Right renal pelvis (tissue), 4 donors: Measurements from ENCODE around the gene TIGD3. TPM values are rescaled to one million over a fixed set of nuclear protein-coding genes. Genes with fewer than 3 reads are reported as not detected.
A peak's percentile ranks its signal among the peaks of the same experiment; 100 is the strongest.

Experiments used
- DNase-seq, 4 donors: peaks; one replicate each; pipeline ENCODE4 v3.0.0-alpha.2; 2013; ENCODE audit warnings: low read depth in 4 of 4, low spot score in 3 of 4, missing footprints in 1 of 4
- polyA plus RNA-seq, 4 donors: library from polyadenylated mRNA; unstranded; fragments of 120-200 nt; gene quantifications; one replicate each; pipeline ENCODE4 v1.2.1, GENCODE V29; 2013; ENCODE audit not compliant: insufficient read length in 4 of 4

Gene TIGD3
- under 1 TPM; 0.63 to 0.80 (median 0.69) TPM for polyA plus RNA-seq

- peak; percentile 94 to 95 (median 94) for DNase-seq
Measured at GRCh38 chr11:65354265-65355012, at the start of gene TIGD3. TSS of gene TIGD3 (plus strand) at chr11:65354751. CDS start at chr11:65355809, 1,058 bp downstream.

- DNase-seq = no peak
Measured at GRCh38 chr11:65305501-65306268, 48.9 kb upstream of the TIGD3 start.

GRCh38 chr11:65307298-65308229 is 47.0 kb upstream of the TIGD3 start:
- DNase-seq = no peak

- no peak for DNase-seq
Measured at GRCh38 chr11:65308281-65308891, 46.2 kb upstream of the TIGD3 start.

DNA sequence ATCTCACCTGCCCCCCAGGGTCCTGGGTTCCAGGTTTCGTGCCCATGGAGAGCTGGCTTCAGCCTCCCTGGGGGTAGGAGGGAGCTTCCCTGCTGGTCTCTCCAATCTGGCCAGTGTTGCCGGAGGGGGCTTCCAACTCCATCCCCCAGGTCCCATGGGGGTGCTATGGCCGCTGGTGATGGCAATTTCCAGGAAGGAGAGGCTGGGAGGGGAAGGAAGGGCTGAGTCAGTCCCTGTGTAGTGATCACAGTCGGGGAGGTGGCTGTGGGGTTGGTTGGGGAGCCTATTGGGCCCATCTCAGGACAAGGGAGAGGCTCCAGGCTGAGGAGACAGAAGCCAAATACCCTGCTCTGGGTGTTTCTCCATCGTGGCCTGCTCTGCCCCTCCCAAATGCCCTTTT is 45.5 kb upstream of the TIGD3 start:
- no peak for DNase-seq

GRCh38 chr11:65310215-65310614 is 44.3 kb upstream of the TIGD3 start:
- no peak for DNase-seq

DNA sequence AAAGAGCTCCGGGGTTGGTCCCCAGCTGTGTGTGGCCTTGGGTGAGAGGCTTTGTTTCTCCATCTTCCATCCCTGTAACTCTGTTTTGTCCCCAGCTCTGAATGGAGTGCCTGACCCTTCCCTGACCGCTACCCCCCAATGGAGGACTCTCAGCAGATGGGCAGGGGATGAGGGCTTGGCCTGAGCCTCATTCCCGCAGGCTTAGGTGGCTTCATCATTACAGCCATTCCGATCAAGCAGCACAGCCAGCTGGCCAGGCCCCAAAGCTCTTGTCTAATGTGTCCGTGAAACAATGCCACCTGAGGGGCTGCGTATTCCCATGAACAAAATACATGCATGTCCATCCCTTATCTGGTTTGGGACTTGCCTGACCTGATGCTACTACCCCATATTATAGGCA is 43.8 kb upstream of the TIGD3 start:
- no peak for DNase-seq

GRCh38 chr11:65311170-65311678 is 43.3 kb upstream of the TIGD3 start:
- no peak for DNase-seq

DNA sequence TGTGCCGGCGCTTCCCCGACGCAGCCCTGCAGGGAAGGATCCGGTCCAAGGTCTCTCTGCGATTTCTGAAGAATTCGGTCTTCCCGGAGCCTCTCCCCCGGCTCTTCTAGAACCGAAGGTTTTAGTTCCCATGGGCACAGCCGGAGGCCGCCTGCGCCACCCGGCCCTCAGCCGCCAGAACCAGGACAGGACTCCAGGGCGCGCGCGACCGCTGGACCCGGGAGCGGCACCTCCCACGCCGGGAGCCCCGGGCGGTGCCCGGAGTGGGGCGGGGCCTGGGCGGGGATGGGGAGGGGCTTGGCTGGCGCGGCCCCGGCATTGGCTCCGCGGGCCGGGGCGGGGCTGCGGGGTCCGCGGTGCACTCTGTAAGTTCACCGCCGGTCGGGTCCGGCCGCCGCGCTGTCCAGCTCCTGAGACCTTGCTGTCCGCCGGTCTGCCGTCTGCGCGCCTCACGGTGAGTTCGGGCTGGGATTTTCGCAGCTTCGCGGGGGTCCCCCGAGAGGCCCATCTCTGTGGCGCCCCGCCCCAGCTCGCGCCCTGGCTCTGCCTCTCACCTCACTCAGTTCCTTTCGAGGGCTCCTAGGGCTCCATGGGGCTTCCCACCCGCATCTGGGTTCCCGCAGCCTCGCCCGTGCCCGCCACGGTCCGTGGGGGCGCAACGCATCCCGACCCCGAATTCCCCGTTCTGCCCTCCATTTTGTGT is 39.9 kb upstream of the TIGD3 start, which contains the start of gene CDC42EP2:
Gene CDC42EP2 (plus strand): TSS at position 366 of the 703 bp plus-strand sequence. CDS start 6,033 bp downstream, outside the sequence.
- DNase-seq = peak in 3 of 4 donors; percentile 74 to 82 (median 74)

GRCh38 chr11:65315204-65315865 is 39.2 kb upstream of the TIGD3 start:
- DNase-seq = peak in 3 of 4 donors; percentile 77 to 91 (median 82)

DNA sequence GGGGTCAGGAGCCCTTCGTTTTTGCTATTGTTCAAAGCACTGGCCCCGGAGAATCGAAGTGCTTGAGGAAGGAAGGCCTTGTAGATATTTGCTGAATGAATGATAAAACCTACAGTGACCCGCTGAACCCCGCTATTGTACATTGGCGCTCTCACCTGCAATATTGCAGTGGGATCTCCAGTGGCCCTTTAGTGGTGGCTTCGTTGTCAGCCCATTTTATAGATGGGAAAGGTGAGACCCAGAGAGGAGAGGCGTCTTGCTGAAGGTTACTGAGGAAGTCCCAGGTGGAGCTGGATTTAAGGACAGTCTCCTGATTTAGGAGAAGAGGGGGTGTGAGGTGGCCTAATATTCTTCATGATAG is 38.7 kb upstream of the TIGD3 start:
- no peak for DNase-seq

DNA sequence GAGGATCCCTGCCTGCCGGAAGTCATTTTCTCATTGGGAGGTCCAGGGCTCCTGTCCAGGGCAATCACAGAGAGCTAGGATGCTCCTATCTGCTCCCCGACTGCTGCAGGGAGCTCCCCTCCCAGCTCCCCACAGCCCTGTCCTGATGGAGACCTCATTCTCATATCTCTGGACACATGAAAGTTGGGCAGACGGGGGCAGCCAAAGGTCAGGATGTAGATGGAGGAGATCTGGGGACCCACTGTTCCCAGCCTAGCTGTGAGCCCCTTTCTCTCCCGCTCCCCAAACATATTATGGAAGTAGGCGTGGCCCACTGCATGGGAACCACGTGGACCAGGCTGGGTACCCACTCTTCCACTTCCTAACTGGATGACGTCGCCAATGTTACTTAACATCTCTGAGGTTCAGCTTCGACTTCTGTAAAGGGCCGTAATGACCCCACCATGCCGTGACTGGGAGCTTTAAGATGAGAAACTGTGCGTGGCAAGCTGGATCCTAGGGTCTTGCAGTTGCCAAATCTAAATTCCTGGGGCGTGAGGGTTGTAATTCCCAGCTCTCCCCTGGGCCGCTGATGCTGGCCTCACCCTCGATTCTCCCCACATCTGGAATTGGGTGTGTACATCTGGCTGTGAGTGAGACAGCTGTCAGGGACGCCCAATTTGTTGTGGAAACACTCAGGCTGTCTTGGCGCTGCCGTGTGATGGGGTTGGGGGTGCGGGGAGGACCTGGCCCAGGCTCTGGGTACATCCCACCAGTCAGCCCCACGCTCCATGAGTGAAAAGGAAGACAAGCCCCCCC is 38.1 kb upstream of the TIGD3 start:
- no peak for DNase-seq

DNA sequence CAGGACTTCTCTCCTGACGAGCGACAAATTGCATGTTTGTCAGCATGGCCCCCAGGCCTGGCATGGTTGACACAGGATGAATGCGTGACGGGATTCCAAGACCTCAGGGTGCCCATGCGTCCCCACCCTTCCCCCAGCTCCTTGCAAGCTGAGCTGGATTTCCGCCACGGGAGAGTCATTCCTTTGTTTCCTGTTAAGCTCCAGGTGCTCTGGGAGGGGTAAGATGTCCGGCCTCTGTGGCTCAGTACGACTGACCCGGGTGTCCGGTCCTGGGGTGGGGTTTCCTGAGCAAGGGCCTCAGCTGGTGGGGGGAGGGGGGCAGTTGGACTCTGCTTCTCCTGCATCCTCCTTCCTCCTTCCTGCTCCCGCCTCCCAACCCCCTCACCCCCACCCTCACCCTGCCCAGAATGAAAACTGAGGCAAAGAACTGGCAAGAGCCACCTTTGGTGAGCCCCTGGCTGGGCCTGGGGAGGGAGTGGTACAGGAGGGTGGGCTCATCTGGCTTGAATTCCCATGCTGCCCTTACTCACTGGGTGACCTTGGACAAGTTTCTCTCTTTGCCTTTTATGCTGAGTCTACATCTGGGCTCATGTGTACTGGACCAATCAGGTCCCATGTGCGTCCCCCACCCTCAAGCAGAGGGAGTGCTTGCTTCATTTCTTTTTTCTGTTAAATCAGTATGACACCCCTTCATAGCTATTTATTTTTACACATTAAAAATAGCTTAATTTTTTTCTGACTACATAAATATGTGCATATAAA is 37.3 kb upstream of the TIGD3 start:
- no peak for DNase-seq

DNA sequence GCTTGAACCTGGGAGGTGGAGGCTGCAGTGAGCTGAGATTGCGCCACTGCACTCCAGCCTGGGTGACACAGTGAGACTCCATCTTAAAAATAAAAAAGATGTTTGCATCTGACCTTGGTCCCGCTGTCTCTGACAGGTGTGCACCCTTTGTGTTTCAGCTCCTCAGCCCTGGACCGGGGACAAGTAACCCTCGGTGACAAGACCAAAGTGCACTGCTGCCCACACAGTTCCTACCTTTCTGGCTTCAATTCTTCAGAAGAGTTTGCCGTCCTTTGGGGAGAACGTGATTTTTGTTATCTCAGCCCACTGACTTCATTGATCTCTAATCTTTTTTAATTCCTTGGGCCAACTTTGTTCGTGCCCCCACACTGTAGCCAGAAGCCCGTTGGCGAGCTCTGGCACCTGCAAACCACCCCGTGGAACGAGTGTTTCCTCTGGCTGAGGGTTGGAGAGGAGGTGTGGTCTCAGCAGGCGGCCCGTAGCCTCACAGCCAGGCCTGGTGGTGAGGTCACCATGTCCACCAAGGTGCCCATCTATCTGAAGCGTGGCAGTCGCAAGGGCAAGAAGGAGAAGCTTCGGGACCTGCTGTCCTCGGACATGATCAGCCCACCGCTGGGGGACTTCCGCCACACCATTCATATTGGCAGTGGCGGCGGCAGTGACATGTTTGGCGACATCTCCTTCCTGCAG is 34.0 kb upstream of the TIGD3 start:
- DNase-seq = no peak

GRCh38 chr11:65321076-65321475 is 33.5 kb upstream of the TIGD3 start:
- DNase-seq = no peak

GRCh38 chr11:65321828-65322485 is 32.6 kb upstream of the TIGD3 start:
- DNase-seq = no peak
